IMR-90 (cell line): ENCODE data around the gene PCSK5. TPM values are rescaled to one million over a fixed set of nuclear protein-coding genes. Genes with fewer than 3 reads are reported as not detected.

Experiments
- ATAC-seq: fragments of 200-7000 bp; cut with Tn5 transposase; 2 replicates; pipeline ENCODE4 v1.9.1; 2020; ENCODE audit warnings: low read depth, mild to moderate bottlenecking, moderate library complexity
- BruUV-seq: library from RNA; stranded (reverse); fragments of 400-500 nt; replicated peaks from 2 replicates; lab custom pipeline; 2021; lab: Mats Ljungman, UMichigan
- CTCF ChIA-PET: fragments of 300-600 bp; formaldehyde crosslinking; extraction: SDS; loops from one replicate; lab custom pipeline; 2021; ENCODE audit warnings: antibody characterized with exemption; lab: Yijun Ruan, JAX
- POLR2A ChIA-PET: fragments of 300-600 bp; sonication (Branson Sonifier 250); formaldehyde crosslinking; loops from one replicate; lab custom pipeline; 2022; ENCODE audit warnings: antibody characterized with exemption; ENCODE audit not compliant: unreplicated experiment; lab: Charles Lee
- DNase-seq: peaks from one replicate; pipeline ENCODE4 v3.0.0; 2013
- H2AFZ ChIP-seq: replicated peaks from 2 replicates; pipeline ENCODE3; 2013; ENCODE audit warnings: low read length, mild to moderate bottlenecking; ENCODE audit not compliant: poor library complexity
- H2AK5ac ChIP-seq: 2 replicates; pipeline ENCODE4 v1.6.1; 2013; ENCODE audit warnings: low read depth, low read length, inconsistent platforms
- H2AK9ac ChIP-seq: replicated peaks from 2 replicates; pipeline ENCODE3; 2013; ENCODE audit warnings: mild to moderate bottlenecking, low read depth, low read length, moderate library complexity; ENCODE audit not compliant: poor library complexity
- H2BK120ac ChIP-seq: 2 replicates; pipeline ENCODE4 v1.6.1; 2013; ENCODE audit warnings: low read depth, low read length, inconsistent platforms
- H2BK15ac ChIP-seq: 3 replicates; pipeline ENCODE4 v1.6.1; 2013; ENCODE audit warnings: low read depth, low read length, inconsistent platforms
- H2BK20ac ChIP-seq: 2 replicates; pipeline ENCODE4 v1.6.1; 2013; ENCODE audit warnings: low read depth, mild to moderate bottlenecking, inconsistent platforms, low read length, moderate library complexity
- H2BK5ac ChIP-seq: 2 replicates; pipeline ENCODE4 v1.6.1; 2013; ENCODE audit warnings: mild to moderate bottlenecking, low read depth, low read length, inconsistent platforms; ENCODE audit not compliant: poor library complexity, severe bottlenecking
- H3K14ac ChIP-seq: replicated peaks from 2 replicates; pipeline ENCODE4 v1.6.1; 2013; ENCODE audit warnings: low read depth, low read length, inconsistent platforms
- H3K18ac ChIP-seq: 2 replicates; pipeline ENCODE4 v1.6.1; 2013; ENCODE audit warnings: low read depth, low read length, control low read depth
- H3K23ac ChIP-seq: 2 replicates; pipeline ENCODE4 v1.6.1; 2013; ENCODE audit warnings: low read depth, low read length, inconsistent platforms
- H3K27ac ChIP-seq: 2 replicates; pipeline ENCODE4 v1.5.1; 2013; ENCODE audit warnings: mild to moderate bottlenecking, control low read depth, low read length; ENCODE audit not compliant: insufficient read depth
- H3K27me3 ChIP-seq: 2 replicates; pipeline ENCODE4 v1.6.1; 2013; ENCODE audit warnings: low read length; ENCODE audit not compliant: control insufficient read depth, insufficient read depth
- H3K36me3 ChIP-seq: 2 replicates; pipeline ENCODE4 v1.6.1; 2013; ENCODE audit warnings: low read length, mixed read lengths; ENCODE audit not compliant: control insufficient read depth, insufficient read depth
- H3K4ac ChIP-seq: 2 replicates; pipeline ENCODE4 v1.6.1; 2013; ENCODE audit warnings: low read depth, low read length, inconsistent platforms
- H3K4me1 ChIP-seq: 2 replicates; pipeline ENCODE4 v1.6.1; 2013; ENCODE audit warnings: low read length, mixed read lengths; ENCODE audit not compliant: control insufficient read depth, insufficient read depth
- H3K4me2 ChIP-seq: 2 replicates; pipeline ENCODE4 v1.6.1; 2013; ENCODE audit warnings: low read depth, mild to moderate bottlenecking, control low read depth, low read length, moderate library complexity
- H3K4me3 ChIP-seq: 2 replicates; pipeline ENCODE4 v1.5.1; 2013; ENCODE audit warnings: low read depth, mild to moderate bottlenecking, control low read depth, low read length, moderate library complexity; ENCODE audit not compliant: insufficient read depth
- H3K56ac ChIP-seq: 2 replicates; pipeline ENCODE4 v1.6.1; 2013; ENCODE audit warnings: low read length, inconsistent platforms; ENCODE audit not compliant: insufficient read depth; ENCODE audit errors: extremely low read depth
- H3K79me1 ChIP-seq, 2 experiments: 2 replicates each; pipeline ENCODE4 v1.6.1; 2013; ENCODE audit warnings: low read length in 2 of 2, inconsistent platforms in 1 of 2, low read depth in 1 of 2
- H3K9ac ChIP-seq: 2 replicates; pipeline ENCODE4 v1.6.1; 2013; ENCODE audit warnings: low read depth, low read length, control low read depth
- H3K9me1 ChIP-seq: 2 replicates; pipeline ENCODE4 v1.6.1; 2013; ENCODE audit warnings: low read length, inconsistent platforms; ENCODE audit not compliant: insufficient read depth
- H3K9me3 ChIP-seq: 2 replicates; pipeline ENCODE4 v1.6.1; 2013; ENCODE audit warnings: low read length; ENCODE audit not compliant: control insufficient read depth, insufficient read depth
- H4K20me1 ChIP-seq: 2 replicates; pipeline ENCODE4 v1.6.1; 2013; ENCODE audit warnings: low read length, inconsistent platforms; ENCODE audit not compliant: insufficient read depth
- H4K5ac ChIP-seq: 2 replicates; pipeline ENCODE4 v1.6.1; 2013; ENCODE audit warnings: mild to moderate bottlenecking, low read depth, low read length, control low read depth
- H4K8ac ChIP-seq, 2 experiments: 2 replicates each; pipeline ENCODE4 v1.6.1; 2013; ENCODE audit warnings: low read depth in 2 of 2, low read length in 2 of 2, control low read depth in 1 of 2, inconsistent platforms in 1 of 2
- H4K91ac ChIP-seq: 2 replicates; pipeline ENCODE4 v1.6.1; 2013; ENCODE audit warnings: low read depth, low read length, inconsistent platforms; ENCODE audit not compliant: insufficient read depth
- MXI1 ChIP-seq: IDR thresholded peaks from 2 replicates; pipeline ENCODE4 v1.6.1; 2012; ENCODE audit warnings: low read depth, mild to moderate bottlenecking, low read length, moderate library complexity, borderline replicate concordance
- WGBS, 2 experiments: methylation state at CpG; one replicate each; pipeline versions ENCODE4 v1.1.5 to v1.1.7; 2013; ENCODE audit warnings: missing lambda C conversion rate in 2 of 2; ENCODE audit not compliant: insufficient read length in 1 of 2; ENCODE audit errors: extremely low coverage in 2 of 2; 5-methylcytosine and 5-hydroxymethylcytosine counted together
- dilution Hi-C: fragments of 300-500 bp; cut with HindIII; formaldehyde crosslinking; loops from one replicate; pipeline ENCODE4 v1.14.3; 2018; ENCODE audit warnings: low sequenced_read_pairs; ENCODE audit not compliant: unreplicated experiment
- in situ Hi-C: fragments of 300-500 bp; cut with MboI; formaldehyde crosslinking; loops from 3 replicates; pipeline ENCODE4 v1.14.3; 2019; ENCODE audit warnings: low sequenced_read_pairs, inconsistent platforms, mixed read lengths
- intact Hi-C: fragments of 100-400 bp; cut with micrococcal nuclease; formaldehyde crosslinking; loops from 2 replicates; pipeline ENCODE4 v1.10.0; 2022
- polyA plus RNA-seq, 3 experiments: library from polyadenylated mRNA; depleted of rRNA; stranded (reverse); fragments of >200 nt; gene quantifications; 2 replicates each; pipeline ENCODE4 v1.2.3, GENCODE V29; 2012; ENCODE audit warnings: low replicate concordance in 1 of 3
- total RNA-seq: library from RNA; depleted of rRNA; stranded (reverse); fragments of >200 nt; gene quantifications from 2 replicates; pipeline ENCODE4 v1.2.3, GENCODE V29; 2012
- TF ChIP-seq, protein P1 (sequence below): fragments of 150-350 bp; IDR thresholded peaks from 2 replicates; pipeline ENCODE4 v1.6.1; 2017; ENCODE audit warnings: mild to moderate bottlenecking, antibody characterized with exemption, low read length, low read depth

PCSK5 gene
- total and polyA plus RNA-seq, 2 of the 4 experiments (the other 2 are of a cell fraction) = 1.5 to 3.0 TPM

GRCh38 chr9:75990576-75991304 is 100.3 kb downstream of the PCSK5 start:
- CTCF ChIA-PET = interaction anchor here (0.8 kb wide), 1 partner anchor 83 kb away, joined by 3 read pairs; no protein-coding TSS in a partner anchor
- WGBS, 2 experiments = 60% methylated on average over 1 of the region's 6 CpGs; no CpG with 5 or more reads in 1 of the 2 experiments

More at GRCh38 chr9:75990576-75991304, 100.3 kb downstream of the PCSK5 start:
- no peak for DNase-seq
- H3K14ac ChIP-seq = no peak overlapping the region
- H2BK120ac ChIP-seq = no peak overlapping the region
- intact Hi-C loops = no loop called here
- no peak for ATAC-seq
- dilution Hi-C loops = no loop called here
- no TSS peak for BruUV-seq
- no peak overlapping the region for H3K27ac ChIP-seq
- H3K23ac ChIP-seq = no peak overlapping the region
- TF ChIP-seq, protein P1, sequence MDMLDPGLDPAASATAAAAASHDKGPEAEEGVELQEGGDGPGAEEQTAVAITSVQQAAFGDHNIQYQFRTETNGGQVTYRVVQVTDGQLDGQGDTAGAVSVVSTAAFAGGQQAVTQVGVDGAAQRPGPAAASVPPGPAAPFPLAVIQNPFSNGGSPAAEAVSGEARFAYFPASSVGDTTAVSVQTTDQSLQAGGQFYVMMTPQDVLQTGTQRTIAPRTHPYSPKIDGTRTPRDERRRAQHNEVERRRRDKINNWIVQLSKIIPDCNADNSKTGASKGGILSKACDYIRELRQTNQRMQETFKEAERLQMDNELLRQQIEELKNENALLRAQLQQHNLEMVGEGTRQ = no peak
- no peak for TF ChIP-seq MXI1
- H4K91ac ChIP-seq = no peak overlapping the region
- no peak overlapping the region for H2BK5ac ChIP-seq
- no peaks in the 10 kb centered on the region for H3K9me1 ChIP-seq
- no peaks in the 10 kb centered on the region for H4K20me1 ChIP-seq
- H4K5ac ChIP-seq = no peak overlapping the region
- no peaks in the 10 kb centered on the region for H3K9me3 ChIP-seq
- in situ Hi-C loops = no loop called here
- H3K4me3 ChIP-seq = no peak overlapping the region
- H3K4ac ChIP-seq = no peak overlapping the region
- H3K9ac ChIP-seq = no peak overlapping the region
- no peaks in the 10 kb centered on the region for H3K4me1 ChIP-seq
- H2AFZ ChIP-seq = no peak overlapping the region
- POLR2A ChIA-PET = no interaction called here
- H3K27me3 ChIP-seq = no peaks in the 10 kb centered on the region
- H3K18ac ChIP-seq = no peak overlapping the region
- H2BK20ac ChIP-seq = no peak overlapping the region
- no peak overlapping the region for H3K56ac ChIP-seq
- H2AK9ac ChIP-seq = no peak overlapping the region
- H3K4me2 ChIP-seq = no peak overlapping the region
- no peak overlapping the region for H2BK15ac ChIP-seq
- no peak overlapping the region for H2AK5ac ChIP-seq
- H3K79me1 ChIP-seq = no peaks in the 10 kb centered on the region
- H4K8ac ChIP-seq = no peak overlapping the region
- peaks cover 4% of the 10 kb centered on the region for H3K36me3 ChIP-seq
